ENCODE data around the gene KRT74.

Gene KRT74

GRCh38 chr12:52525661-52526499 lies 47.8 kb downstream of the KRT74 start:
- Histone ChIP-seq H3K27me3 (replicated peaks; ENCODE audit: control insufficient read depth, insufficient read depth, low read length) (peaks cover 53% of the 10 kb centered on the region), H3K9me3 (ENCODE audit: control insufficient read depth, low read length) (no peaks in the 10 kb centered on the region), H3K9ac (ENCODE audit: low read length) (no peak overlapping the region), H3K4me3 (ENCODE audit: low read length) (no peak overlapping the region), H3K36me3 (ENCODE audit: control insufficient read depth, insufficient read depth, low read length, severe bottlenecking) (no peaks in the 10 kb centered on the region), H3K4me1 (ENCODE audit: control insufficient read depth, insufficient read depth, low read length) (peaks cover 25% of the 10 kb centered on the region)
- DNase-seq (ENCODE audit: low read depth): no peak

GRCh38 chr12:52524898-52525591 lies 48.6 kb downstream of the KRT74 start:
- DNase-seq (ENCODE audit: low read depth): no peak
- peaks cover 25% of the 10 kb centered on the region for H3K4me1 ChIP-seq (ENCODE audit: control insufficient read depth, insufficient read depth, low read length)
- H3K4me3 ChIP-seq (ENCODE audit: low read length): no peak overlapping the region

GRCh38 chr12:52524241-52524897 lies 49.3 kb downstream of the KRT74 start:
- H3K4me3 ChIP-seq (ENCODE audit: low read length): no peak overlapping the region
- H3K9me3 ChIP-seq (ENCODE audit: control insufficient read depth, low read length): no peaks in the 10 kb centered on the region
- DNase-seq (ENCODE audit: low read depth): no peak
- H3K9ac ChIP-seq (ENCODE audit: low read length): no peak overlapping the region
- H3K27me3 ChIP-seq (replicated peaks; ENCODE audit: control insufficient read depth, insufficient read depth, low read length): peaks cover 52% of the 10 kb centered on the region
- no peaks in the 10 kb centered on the region for H3K36me3 ChIP-seq (ENCODE audit: control insufficient read depth, insufficient read depth, low read length, severe bottlenecking)
- H3K4me1 ChIP-seq (ENCODE audit: control insufficient read depth, insufficient read depth, low read length): peaks cover 25% of the 10 kb centered on the region

More at GRCh38 chr12:52524898-52525591, 48.6 kb downstream of the KRT74 start:
- H3K9ac ChIP-seq (ENCODE audit: low read length): no peak overlapping the region
- no peaks in the 10 kb centered on the region for H3K9me3 ChIP-seq (ENCODE audit: control insufficient read depth, low read length)
- H3K27me3 ChIP-seq (replicated peaks; ENCODE audit: control insufficient read depth, insufficient read depth, low read length): peaks cover 53% of the 10 kb centered on the region
- no peaks in the 10 kb centered on the region for H3K36me3 ChIP-seq (ENCODE audit: control insufficient read depth, insufficient read depth, low read length, severe bottlenecking)

GRCh38 chr12:52523824-52524223 lies 49.8 kb downstream of the KRT74 start:
- peaks cover 25% of the 10 kb centered on the region for H3K4me1 ChIP-seq (ENCODE audit: control insufficient read depth, insufficient read depth, low read length)
- no peaks in the 10 kb centered on the region for H3K9me3 ChIP-seq (ENCODE audit: control insufficient read depth, low read length)
- H3K27me3 ChIP-seq (replicated peaks; ENCODE audit: control insufficient read depth, insufficient read depth, low read length): peaks cover 50% of the 10 kb centered on the region
- no peak for DNase-seq (ENCODE audit: low read depth)
- H3K4me3 ChIP-seq (ENCODE audit: low read length): no peak overlapping the region
- no peaks in the 10 kb centered on the region for H3K36me3 ChIP-seq (ENCODE audit: control insufficient read depth, insufficient read depth, low read length, severe bottlenecking)
- no peak overlapping the region for H3K9ac ChIP-seq (ENCODE audit: low read length)

- H3K9ac ChIP-seq (ENCODE audit: low read length): no peak overlapping the region
- DNase-seq (ENCODE audit: low read depth): peak; percentile 12
- no peaks in the 10 kb centered on the region for H3K9me3 ChIP-seq (ENCODE audit: control insufficient read depth, low read length)
Observed at GRCh38 chr12:52522346-52523011, 51.2 kb downstream of the KRT74 start.

GRCh38 chr12:52521568-52522266 lies 51.9 kb downstream of the KRT74 start:
- peaks cover 46% of the 10 kb centered on the region for H3K27me3 ChIP-seq (replicated peaks; ENCODE audit: control insufficient read depth, insufficient read depth, low read length)
- no peaks in the 10 kb centered on the region for H3K36me3 ChIP-seq (ENCODE audit: control insufficient read depth, insufficient read depth, low read length, severe bottlenecking)
- no peak overlapping the region for H3K4me3 ChIP-seq (ENCODE audit: low read length)
- peaks cover 28% of the 10 kb centered on the region for H3K4me1 ChIP-seq (ENCODE audit: control insufficient read depth, insufficient read depth, low read length)
- H3K9me3 ChIP-seq (ENCODE audit: control insufficient read depth, low read length): no peaks in the 10 kb centered on the region
- no peak overlapping the region for H3K9ac ChIP-seq (ENCODE audit: low read length)
- no peak for DNase-seq (ENCODE audit: low read depth)

More at GRCh38 chr12:52522346-52523011, 51.2 kb downstream of the KRT74 start:
- Histone ChIP-seq H3K36me3 (ENCODE audit: control insufficient read depth, insufficient read depth, low read length, severe bottlenecking) (no peaks in the 10 kb centered on the region), H3K27me3 (replicated peaks; ENCODE audit: control insufficient read depth, insufficient read depth, low read length) (peaks cover 49% of the 10 kb centered on the region), H3K4me3 (ENCODE audit: low read length) (no peak overlapping the region), H3K4me1 (ENCODE audit: control insufficient read depth, insufficient read depth, low read length) (peaks cover 25% of the 10 kb centered on the region)

GRCh38 chr12:52521175-52521567 lies 52.5 kb downstream of the KRT74 start:
- DNase-seq (ENCODE audit: low read depth): no peak
- no peak overlapping the region for H3K4me3 ChIP-seq (ENCODE audit: low read length)
- H3K27me3 ChIP-seq (replicated peaks; ENCODE audit: control insufficient read depth, insufficient read depth, low read length): peaks cover 44% of the 10 kb centered on the region
- no peaks in the 10 kb centered on the region for H3K36me3 ChIP-seq (ENCODE audit: control insufficient read depth, insufficient read depth, low read length, severe bottlenecking)
- H3K4me1 ChIP-seq (ENCODE audit: control insufficient read depth, insufficient read depth, low read length): peaks cover 34% of the 10 kb centered on the region
- H3K9ac ChIP-seq (ENCODE audit: low read length): no peak overlapping the region
- no peaks in the 10 kb centered on the region for H3K9me3 ChIP-seq (ENCODE audit: control insufficient read depth, low read length)

- H3K9me3 ChIP-seq (ENCODE audit: control insufficient read depth, low read length): no peaks in the 10 kb centered on the region
- peaks cover 45% of the 10 kb centered on the region for H3K4me1 ChIP-seq (ENCODE audit: control insufficient read depth, insufficient read depth, low read length)
- no peak for DNase-seq (ENCODE audit: low read depth)
- H3K4me3 ChIP-seq (ENCODE audit: low read length): no peak within 1 kb of the TSS
- H3K9ac ChIP-seq (ENCODE audit: low read length): no peak within 1 kb of the TSS
- H3K36me3 ChIP-seq (ENCODE audit: control insufficient read depth, insufficient read depth, low read length, severe bottlenecking): no peaks in the 10 kb centered on the region
- H3K27me3 ChIP-seq (replicated peaks; ENCODE audit: control insufficient read depth, insufficient read depth, low read length): peaks cover 37% of the 10 kb centered on the region
Observed at GRCh38 chr12:52519826-52520662, 53.6 kb downstream of the KRT74 start, which contains the start of gene KRT5. TSS of gene KRT5 (minus strand) at chr12:52520394. CDS start at chr12:52520296, 98 bp downstream.

GRCh38 chr12:52519387-52519703 lies 54.3 kb downstream of the KRT74 start:
- Histone ChIP-seq H3K9ac (ENCODE audit: low read length) (no peak overlapping the region), H3K4me3 (ENCODE audit: low read length) (no peak overlapping the region), H3K9me3 (ENCODE audit: control insufficient read depth, low read length) (no peaks in the 10 kb centered on the region), H3K36me3 (ENCODE audit: control insufficient read depth, insufficient read depth, low read length, severe bottlenecking) (no peaks in the 10 kb centered on the region), H3K27me3 (replicated peaks; ENCODE audit: control insufficient read depth, insufficient read depth, low read length) (peaks cover 35% of the 10 kb centered on the region), H3K4me1 (ENCODE audit: control insufficient read depth, insufficient read depth, low read length) (peaks cover 47% of the 10 kb centered on the region)
- DNase-seq (ENCODE audit: low read depth): no peak

Data from adipocyte (in vitro differentiated cells).